Esophagus squamous epithelium (tissue), 4 donors: ENCODE measurements around the gene CLPSL1.

Experiments used
- CTCF ChIP-seq, 6 experiments: fragments of 450-650 bp in 4 of 6; fragments of 200-600 bp in 2 of 6; sonication (generic) in 2 of 6; IDR thresholded peaks; one replicate each; pipeline ENCODE4 v1.5.1; 2016 to 2019; ENCODE audit warnings: antibody characterized with exemption in 6 of 6, mild to moderate bottlenecking in 4 of 6, moderate library complexity in 4 of 6
- POLR2A ChIP-seq, 4 donors: fragments of 450-650 bp; IDR thresholded peaks; one replicate each; pipeline ENCODE4 v1.6.1; 2017; ENCODE audit warnings: antibody characterized with exemption in 4 of 4, mild to moderate bottlenecking in 4 of 4, moderate library complexity in 3 of 4

GRCh38 chr6:35810971-35811698, 30.3 kb downstream of the CLPSL1 start:
- TF ChIP-seq CTCF (IDR thresholded peaks at IDR 0.05) (no peak), POLR2A (IDR thresholded peaks at IDR 0.05) (no peak)
